Esophagus muscularis mucosa (tissue), 4 donors: ENCODE measurements around the gene CHAT.

Experiments used
- CTCF ChIP-seq, 3 experiments: fragments of 200-600 bp in 2 of 3; fragments of 450-650 bp in 1 of 3; sonication (generic) in 2 of 3; IDR thresholded peaks; one replicate each; pipeline ENCODE4 v1.5.1; 2017 to 2019; ENCODE audit warnings: antibody characterized with exemption in 3 of 3, mild to moderate bottlenecking in 2 of 3, moderate library complexity in 1 of 3
- EP300 ChIP-seq: sonication (generic); formaldehyde crosslinking; IDR thresholded peaks from one replicate; pipeline ENCODE4 v1.6.1; 2017; ENCODE audit warnings: antibody characterized with exemption
- POLR2A ChIP-seq: fragments of 450-650 bp; IDR thresholded peaks from one replicate; pipeline ENCODE4 v1.6.1; 2017; ENCODE audit warnings: antibody characterized with exemption, moderate library complexity, mild to moderate bottlenecking, low read depth
- POLR2AphosphoS5 ChIP-seq, 2 donors: sonication (generic); formaldehyde crosslinking; IDR thresholded peaks; one replicate each; pipeline ENCODE4 v1.6.1; 2017; ENCODE audit warnings: antibody characterized with exemption in 2 of 2

GRCh38 chr10:49657606-49658005 lies 43.8 kb downstream of the CHAT start:
- no peak for TF ChIP-seq EP300
- no peak for TF ChIP-seq CTCF (IDR thresholded peaks at IDR 0.05)
- no peak for TF ChIP-seq POLR2A
- no peak for TF ChIP-seq POLR2AphosphoS5 (IDR thresholded peaks at IDR 0.05)
